Upper lobe of right lung (tissue), 1 donor: ENCODE measurements around the gene SUCO. TPM values are rescaled to one million over a fixed set of nuclear protein-coding genes. Genes with fewer than 3 reads are reported as not detected.

Source experiments
- ATAC-seq: fragments of 200-7000 bp; cut with Tn5 transposase; one replicate; pipeline ENCODE4 v1.9.1; 2020; ENCODE audit warnings: mild to moderate bottlenecking, moderate library complexity
- DNase-seq: peaks from one replicate; pipeline ENCODE4 v3.0.0-alpha.2; 2020
- H3K27ac ChIP-seq: fragments of 200-600 bp; one replicate; pipeline ENCODE4 v1.8.0; 2022
- H3K27me3 ChIP-seq: fragments of 200-600 bp; one replicate; pipeline ENCODE4 v1.8.0; 2022; ENCODE audit warnings: mild to moderate bottlenecking
- H3K36me3 ChIP-seq: fragments of 200-600 bp; one replicate; pipeline ENCODE4 v1.8.0; 2022
- H3K4me1 ChIP-seq: fragments of 200-600 bp; one replicate; pipeline ENCODE4 v1.8.0; 2022
- H3K4me3 ChIP-seq: fragments of 200-600 bp; one replicate; pipeline ENCODE4 v1.8.0; 2022; ENCODE audit warnings: mild to moderate bottlenecking
- H3K9me3 ChIP-seq: fragments of 200-600 bp; one replicate; pipeline ENCODE4 v1.8.0; 2022
- CTCF ChIP-seq: fragments of 200-600 bp; IDR thresholded peaks from one replicate; pipeline ENCODE4 v1.8.0; 2022; ENCODE audit warnings: antibody characterized with exemption
- intact Hi-C: fragments of 100-400 bp; cut with DNase I; formaldehyde crosslinking; loops from one replicate; pipeline ENCODE4 v1.11.0; 2022
- total RNA-seq: library from RNA; stranded (reverse); fragmentation: NEBNext Ultra II Directional; extraction: Animal tissue kit (Norgen Biotek cat#: 25700); gene quantifications from one replicate; pipeline ENCODE4 v1.2.1, GENCODE V29; 2021
- donor health status: DM: no; HTN: yes; CAD: no; lungs with severe emphysema.

SUCO gene
- total RNA-seq, 1 donor from 2014 or later = 34.1 TPM

DNA sequence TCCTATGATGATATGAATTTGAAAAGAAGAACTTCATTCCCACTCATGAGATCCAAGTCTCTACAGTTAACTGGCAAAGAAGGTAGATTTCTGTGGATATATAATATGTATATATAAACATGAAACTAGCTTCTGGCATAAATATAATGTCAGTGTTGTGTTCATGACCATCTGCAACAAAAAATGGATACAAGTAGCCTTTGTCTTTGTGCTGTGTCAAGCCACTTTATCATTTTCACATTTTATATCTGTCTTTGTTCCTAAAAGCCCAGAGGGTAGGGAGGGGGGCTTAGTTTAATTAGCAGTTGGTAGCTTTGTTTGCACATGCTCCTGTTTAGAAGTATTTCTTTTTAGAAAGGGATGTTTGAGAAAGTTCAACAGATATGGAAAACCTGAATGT is 69.8 kb downstream of the SUCO start:
- Histone ChIP-seq H3K9me3 (no peaks in the 10 kb centered on the region), H3K27me3 (no peaks in the 10 kb centered on the region), H3K36me3 (peaks cover 64% of the 10 kb centered on the region), H3K27ac (no peak overlapping the region), H3K4me3 (no peak overlapping the region), H3K4me1 (no peaks in the 10 kb centered on the region)
- no peak for ATAC-seq
- no peak for DNase-seq
- intact Hi-C loops = no loop called here
- TF ChIP-seq CTCF = no peak

GRCh38 chr1:172603816-172604215 is 70.9 kb downstream of the SUCO start:
- intact Hi-C loops = no loop called here
- no peak overlapping the region for H3K27ac ChIP-seq
- DNase-seq (no peak), ATAC-seq (no peak)
- no peaks in the 10 kb centered on the region for H3K9me3 ChIP-seq
- no peak for TF ChIP-seq CTCF
- H3K4me1 ChIP-seq = no peaks in the 10 kb centered on the region
- H3K27me3 ChIP-seq = no peaks in the 10 kb centered on the region
- H3K36me3 ChIP-seq = peaks cover 59% of the 10 kb centered on the region
- no peak overlapping the region for H3K4me3 ChIP-seq

- H3K27ac ChIP-seq = no peak overlapping the region
- H3K4me1 ChIP-seq = no peaks in the 10 kb centered on the region
- H3K36me3 ChIP-seq = peaks cover 66% of the 10 kb centered on the region
- TF ChIP-seq CTCF = no peak
- H3K27me3 ChIP-seq = no peaks in the 10 kb centered on the region
- ATAC-seq = no peak
- DNase-seq = no peak
- H3K4me3 ChIP-seq = no peak overlapping the region
- intact Hi-C loops = no loop called here
- no peaks in the 10 kb centered on the region for H3K9me3 ChIP-seq
Measured at GRCh38 chr1:172605641-172606040, 72.7 kb downstream of the SUCO start.

DNA sequence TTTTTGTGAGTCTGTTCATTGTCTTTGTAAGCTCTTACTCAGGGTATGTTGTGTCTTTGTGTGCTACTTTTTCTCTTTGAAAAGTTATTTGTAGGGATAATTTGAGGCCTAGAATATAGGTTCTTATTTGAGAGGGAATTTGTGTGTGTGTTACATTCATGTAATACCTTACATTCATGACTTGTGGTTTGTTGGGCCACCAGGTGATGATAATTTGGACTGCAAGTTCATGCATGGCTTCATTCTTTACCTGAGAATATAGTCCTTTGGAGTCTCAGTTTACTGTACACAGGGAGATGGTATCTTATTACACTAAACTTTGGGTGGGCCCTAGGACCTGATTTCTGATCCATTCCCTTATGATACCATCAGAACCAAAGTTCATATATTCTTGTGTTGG is 74.2 kb downstream of the SUCO start:
- H3K36me3 ChIP-seq = peaks cover 66% of the 10 kb centered on the region
- no peaks in the 10 kb centered on the region for H3K4me1 ChIP-seq
- no peaks in the 10 kb centered on the region for H3K27me3 ChIP-seq
- intact Hi-C loops = no loop called here
- no peak for ATAC-seq
- no peak overlapping the region for H3K27ac ChIP-seq
- TF ChIP-seq CTCF = no peak
- no peak overlapping the region for H3K4me3 ChIP-seq
- H3K9me3 ChIP-seq = no peaks in the 10 kb centered on the region
- DNase-seq = no peak

DNA sequence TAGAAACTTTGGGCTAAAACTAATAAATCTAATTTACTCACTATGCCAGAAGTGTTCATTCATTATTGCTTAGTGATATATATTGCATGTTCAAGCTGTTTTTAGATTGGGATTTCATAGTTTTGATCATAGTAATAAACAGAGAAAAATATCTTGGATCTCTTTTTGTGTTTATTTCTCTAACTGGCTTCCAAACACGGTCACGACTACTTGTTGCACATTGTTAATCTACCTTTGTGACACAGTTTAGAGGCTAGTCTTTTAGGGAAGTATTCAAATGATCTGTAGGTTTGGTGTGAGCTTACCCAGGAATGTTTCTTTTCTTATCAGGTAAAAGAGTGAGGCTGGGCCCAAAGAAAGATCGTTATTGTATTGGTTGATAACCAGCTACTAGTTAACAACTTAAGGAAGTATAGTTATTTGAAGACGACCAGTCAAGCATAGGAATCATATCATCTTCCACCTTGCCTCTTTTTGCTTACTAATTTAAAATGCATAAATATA is 75.2 kb downstream of the SUCO start:
- Histone ChIP-seq H3K27me3 (no peaks in the 10 kb centered on the region), H3K9me3 (no peaks in the 10 kb centered on the region), H3K27ac (no peak overlapping the region), H3K4me1 (no peaks in the 10 kb centered on the region), H3K36me3 (peaks cover 56% of the 10 kb centered on the region), H3K4me3 (no peak overlapping the region)
- no peak for ATAC-seq
- TF ChIP-seq CTCF = no peak
- DNase-seq = no peak
- intact Hi-C loops = no loop called here

- Histone ChIP-seq H3K4me1 (no peaks in the 10 kb centered on the region), H3K27me3 (no peaks in the 10 kb centered on the region), H3K27ac (no peak overlapping the region), H3K36me3 (peaks cover 42% of the 10 kb centered on the region), H3K4me3 (no peak overlapping the region), H3K9me3 (no peaks in the 10 kb centered on the region)
- intact Hi-C loops = no loop called here
- TF ChIP-seq CTCF = no peak
- no peak for DNase-seq
- ATAC-seq = no peak
Measured at GRCh38 chr1:172609528-172609927, 76.6 kb downstream of the SUCO start.
